WERI-Rb-1 (cell line): ENCODE results near the gene HPX.

Source experiments
- DNase-seq: peaks from one replicate; pipeline ENCODE4 v3.0.0-alpha.2; 2020
- H3K27ac ChIP-seq: fragments of 250-450 bp; sonication (Bioruptor Pico); 2 replicates; pipeline ENCODE4 v1.5.1; 2020; ENCODE audit warnings: mild to moderate bottlenecking, moderate library complexity
- H3K27me3 ChIP-seq: fragments of 250-450 bp; sonication (Bioruptor Pico); 2 replicates; pipeline ENCODE4 v1.5.1; 2021; ENCODE audit warnings: mild to moderate bottlenecking, low read depth, moderate library complexity; ENCODE audit not compliant: insufficient read depth, severe bottlenecking
- H3K36me3 ChIP-seq: fragments of 250-450 bp; sonication (Bioruptor Pico); 2 replicates; pipeline ENCODE4 v1.5.1; 2020; ENCODE audit warnings: mild to moderate bottlenecking, moderate library complexity
- H3K4me3 ChIP-seq: 2 replicates; pipeline ENCODE4 v1.5.1; 2011; ENCODE audit warnings: low read depth, mild to moderate bottlenecking, control low read depth, low read length
- H3K9me3 ChIP-seq: fragments of 250-450 bp; sonication (Bioruptor Pico); 2 replicates; pipeline ENCODE4 v1.5.1; 2021; ENCODE audit warnings: mild to moderate bottlenecking, moderate library complexity; ENCODE audit not compliant: severe bottlenecking
- CTCF ChIP-seq: IDR thresholded peaks from 2 replicates; pipeline ENCODE4 v1.5.1; 2011; ENCODE audit warnings: low read depth, mild to moderate bottlenecking, control low read depth, inconsistent platforms, low read length

Gene HPX

GRCh38 chr11:6385046-6385777, 55.6 kb downstream of the HPX start:
- no peak overlapping the region for H3K27ac ChIP-seq
- no peaks in the 10 kb centered on the region for H3K27me3 ChIP-seq
- H3K4me3 ChIP-seq = no peak overlapping the region
- DNase-seq = no peak
- no peaks in the 10 kb centered on the region for H3K9me3 ChIP-seq
- H3K36me3 ChIP-seq = no peaks in the 10 kb centered on the region
- no peak for TF ChIP-seq CTCF
